HG02981 (cell line): ENCODE measurements around the gene CTNNA2.
"Not testable (repeated sequence)": the region's sequence is repeated elsewhere in the genome, so short reads cannot be mapped to it uniquely, and the experiment has no call there.

ENCODE experiments used
- ATAC-seq: cut with Tn5 transposase; IDR thresholded peaks from one replicate; pipeline ENCODE4 v1.9.1; 2021; ENCODE audit warnings: mild to moderate bottlenecking, moderate library complexity; ENCODE audit not compliant: unreplicated experiment

CTNNA2 gene

GRCh38 chr2:80168801-80169200 is 656.0 kb downstream of the CTNNA2 start:
- no peak for ATAC-seq

- ATAC-seq = no peak
Measured at GRCh38 chr2:80169811-80170594, 657.2 kb downstream of the CTNNA2 start.

- ATAC-seq = no peak
Measured at GRCh38 chr2:80185091-80185490, 672.2 kb downstream of the CTNNA2 start.

- no peak for ATAC-seq
Measured at GRCh38 chr2:80186262-80186661, 673.4 kb downstream of the CTNNA2 start.

GRCh38 chr2:80187156-80187555 is 674.3 kb downstream of the CTNNA2 start:
- no peak for ATAC-seq

GRCh38 chr2:80190166-80190565 is 677.3 kb downstream of the CTNNA2 start:
- no peak for ATAC-seq

GRCh38 chr2:80193566-80193965 is 680.7 kb downstream of the CTNNA2 start:
- ATAC-seq = no peak

- ATAC-seq = no peak
Measured at GRCh38 chr2:80195034-80195433, 682.2 kb downstream of the CTNNA2 start.

GRCh38 chr2:80198042-80198441 is 685.2 kb downstream of the CTNNA2 start:
- no peak for ATAC-seq

- no peak for ATAC-seq
Measured at GRCh38 chr2:80199504-80199903, 686.7 kb downstream of the CTNNA2 start.

- ATAC-seq = not testable (repeated sequence)
Measured at GRCh38 chr2:80203929-80204328, 691.1 kb downstream of the CTNNA2 start.

- ATAC-seq = no peak
Measured at GRCh38 chr2:80205498-80205897, 692.6 kb downstream of the CTNNA2 start.

- no peak for ATAC-seq
Measured at GRCh38 chr2:80209458-80209857, 696.6 kb downstream of the CTNNA2 start.

GRCh38 chr2:80217446-80217845 is 704.6 kb downstream of the CTNNA2 start:
- no peak for ATAC-seq

GRCh38 chr2:80222644-80223043 is 709.8 kb downstream of the CTNNA2 start:
- ATAC-seq = no peak

- no peak for ATAC-seq
Measured at GRCh38 chr2:80231421-80231820, 718.6 kb downstream of the CTNNA2 start.

- ATAC-seq = no peak
Measured at GRCh38 chr2:80233333-80233732, 720.5 kb downstream of the CTNNA2 start.

- peak; percentile 54 for ATAC-seq
Measured at GRCh38 chr2:80238692-80239469, 726.0 kb downstream of the CTNNA2 start.

- ATAC-seq = no peak
Measured at GRCh38 chr2:80242355-80242910, 729.6 kb downstream of the CTNNA2 start.

GRCh38 chr2:80244905-80245584 is 732.2 kb downstream of the CTNNA2 start:
- no peak for ATAC-seq

- no peak for ATAC-seq
Measured at GRCh38 chr2:80246534-80246933, 733.7 kb downstream of the CTNNA2 start.
